Measurements from ENCODE around the gene GALNTL6. TPM values are rescaled to one million over a fixed set of nuclear protein-coding genes. Genes with fewer than 3 reads are reported as not detected.

Gene GALNTL6
- total RNA-seq, 1 donor = not detected

GRCh38 chr4:172650758-172651530 lies 837.7 kb downstream of the GALNTL6 start:
- TF ChIP-seq CTCF (IDR thresholded peaks at IDR 0.05; ENCODE audit: insufficient read depth, low read length) = no peak
- no peak for DNase-seq (ENCODE audit: low read depth)

DNA sequence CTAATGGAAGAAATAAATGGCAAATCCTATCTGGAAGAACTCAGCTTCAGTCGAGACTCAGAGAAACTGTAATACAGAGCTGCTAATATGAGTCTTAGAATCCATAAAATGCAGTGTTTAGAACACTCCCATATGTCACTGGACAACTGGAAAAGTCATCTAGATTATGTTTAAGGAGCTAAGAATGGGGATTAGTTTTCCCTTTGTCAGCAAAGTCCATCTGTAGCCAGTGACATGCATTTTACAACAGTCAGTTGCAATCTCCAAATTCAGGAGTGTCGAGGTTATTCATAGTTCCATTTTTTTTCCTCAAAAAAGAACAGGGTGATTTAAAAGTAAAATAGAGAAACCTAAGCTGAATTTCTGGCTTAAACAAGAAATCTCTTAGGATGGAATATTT lies 838.8 kb downstream of the GALNTL6 start:
- no peak for DNase-seq (ENCODE audit: low read depth)
- TF ChIP-seq CTCF (IDR thresholded peaks at IDR 0.05; ENCODE audit: insufficient read depth, low read length) = no peak
- H3K4me3 ChIP-seq (ENCODE audit: low read depth, low read length) = no peak overlapping the region

More at GRCh38 chr4:172650758-172651530, 837.7 kb downstream of the GALNTL6 start:
- no peak overlapping the region for H3K4me3 ChIP-seq (ENCODE audit: low read depth, low read length)

DNA sequence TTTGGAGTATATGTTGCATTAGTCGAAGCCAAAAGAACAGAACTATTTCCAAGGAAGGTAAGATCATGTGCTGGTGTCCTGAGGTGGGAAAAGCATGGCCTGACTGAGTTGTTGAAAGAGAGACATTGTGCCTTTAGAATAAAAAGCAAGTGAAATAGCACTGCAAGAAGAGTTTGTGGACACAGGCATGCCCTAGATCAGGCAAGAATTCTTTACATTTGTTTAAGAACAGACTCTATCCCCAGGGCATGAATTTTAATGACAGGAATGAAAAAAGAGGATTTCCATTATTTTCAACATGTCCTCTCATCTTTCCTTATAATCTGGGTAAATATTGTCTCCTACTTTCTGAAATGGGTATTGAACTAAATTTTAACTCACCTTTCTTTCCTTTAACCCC lies 839.2 kb downstream of the GALNTL6 start:
- H3K4me3 ChIP-seq (ENCODE audit: low read depth, low read length) = no peak overlapping the region
- TF ChIP-seq CTCF (IDR thresholded peaks at IDR 0.05; ENCODE audit: insufficient read depth, low read length) = no peak
- DNase-seq (ENCODE audit: low read depth) = no peak

DNA sequence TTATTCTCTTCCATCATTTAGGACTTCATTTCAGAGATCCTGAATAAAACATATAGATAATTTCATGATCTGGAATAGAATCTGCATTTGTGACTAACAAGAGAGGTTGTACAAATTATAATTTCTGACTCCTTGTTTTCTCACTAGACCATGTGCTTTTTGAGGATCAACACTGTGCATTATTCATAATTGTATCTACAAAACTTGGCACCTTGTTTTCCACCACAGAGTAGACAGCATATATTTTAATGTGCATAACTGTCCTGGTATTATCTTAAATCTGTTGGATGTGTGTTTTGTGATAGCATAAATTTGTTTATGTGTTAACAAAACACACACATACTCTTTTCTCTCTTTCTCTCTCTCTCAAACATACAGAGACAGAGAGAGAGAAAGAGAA lies 840.5 kb downstream of the GALNTL6 start:
- H3K4me3 ChIP-seq (ENCODE audit: low read depth, low read length) = no peak overlapping the region
- DNase-seq (ENCODE audit: low read depth) = no peak
- TF ChIP-seq CTCF (IDR thresholded peaks at IDR 0.05; ENCODE audit: insufficient read depth, low read length) = no peak

DNA sequence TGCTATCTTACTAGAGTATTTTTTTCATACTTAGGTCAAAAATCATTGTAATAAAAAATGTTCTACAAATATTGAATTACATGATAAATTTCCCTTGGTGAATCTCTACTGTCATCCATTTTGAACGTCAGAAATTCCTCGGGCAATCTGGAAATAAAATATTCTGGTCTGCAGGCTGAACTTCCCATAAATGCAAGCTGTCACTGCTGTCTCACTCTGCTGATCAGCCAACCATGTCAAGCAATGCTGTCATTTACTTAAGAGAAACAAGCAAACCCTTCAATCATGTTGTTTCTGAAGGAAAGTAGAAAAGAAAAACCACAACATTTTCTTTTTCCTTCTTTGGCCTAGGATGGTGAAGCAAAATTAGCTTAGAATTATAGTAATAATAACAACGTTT lies 841.3 kb downstream of the GALNTL6 start:
- TF ChIP-seq CTCF (IDR thresholded peaks at IDR 0.05; ENCODE audit: insufficient read depth, low read length) = no peak
- no peak overlapping the region for H3K4me3 ChIP-seq (ENCODE audit: low read depth, low read length)
- no peak for DNase-seq (ENCODE audit: low read depth)

DNA sequence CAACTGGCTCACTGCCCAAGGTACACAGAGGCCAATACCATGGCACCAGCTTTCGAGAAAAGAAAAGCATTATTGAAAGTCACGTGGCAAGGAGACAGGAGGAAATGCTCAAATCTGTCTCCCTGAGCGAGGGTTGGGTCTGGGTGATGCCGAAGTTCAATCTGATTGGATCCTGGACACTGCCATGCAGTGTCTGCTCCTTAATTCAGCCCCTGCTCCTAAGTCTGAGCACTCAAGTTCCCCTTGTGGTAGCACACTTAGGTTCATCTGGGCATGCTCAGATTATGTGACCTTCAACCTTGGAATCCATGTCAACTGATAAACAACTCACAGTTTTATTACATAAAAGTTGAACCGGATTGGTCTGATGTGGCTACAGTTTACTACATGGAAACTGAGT lies 842.9 kb downstream of the GALNTL6 start:
- no peak for TF ChIP-seq CTCF (IDR thresholded peaks at IDR 0.05; ENCODE audit: insufficient read depth, low read length)
- no peak for DNase-seq (ENCODE audit: low read depth)
- no peak overlapping the region for H3K4me3 ChIP-seq (ENCODE audit: low read depth, low read length)

DNA sequence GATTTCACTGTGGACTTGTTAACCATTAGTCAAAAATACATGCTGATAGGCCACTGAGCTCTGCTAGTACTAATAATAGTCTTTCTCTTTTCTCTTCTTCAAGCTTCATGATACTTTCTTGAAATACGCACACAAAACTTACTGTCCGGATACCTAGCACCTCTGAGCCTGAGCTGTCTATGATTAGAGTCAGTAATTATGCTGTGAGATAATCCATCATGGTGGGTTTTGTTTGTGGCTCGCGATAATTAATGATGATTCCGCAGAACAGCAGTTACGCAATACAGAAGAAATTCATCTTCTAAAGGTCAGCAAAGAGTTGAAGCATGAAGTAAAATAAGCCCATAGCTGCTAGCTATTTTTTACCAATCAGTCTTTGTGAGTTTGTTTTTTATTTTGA lies 843.9 kb downstream of the GALNTL6 start:
- no peak for DNase-seq (ENCODE audit: low read depth)
- TF ChIP-seq CTCF (IDR thresholded peaks at IDR 0.05; ENCODE audit: insufficient read depth, low read length) = no peak
- no peak overlapping the region for H3K4me3 ChIP-seq (ENCODE audit: low read depth, low read length)
